WERI-Rb-1 (cell line): Measurements from ENCODE around the gene AKT2.

Experiments used
- DNase-seq: peaks from one replicate; pipeline ENCODE4 v3.0.0-alpha.2; 2020
- H3K27ac ChIP-seq: fragments of 250-450 bp; sonication (Bioruptor Pico); 2 replicates; pipeline ENCODE4 v1.5.1; 2020; ENCODE audit warnings: mild to moderate bottlenecking, moderate library complexity
- H3K27me3 ChIP-seq: fragments of 250-450 bp; sonication (Bioruptor Pico); 2 replicates; pipeline ENCODE4 v1.5.1; 2021; ENCODE audit warnings: mild to moderate bottlenecking, low read depth, moderate library complexity; ENCODE audit not compliant: insufficient read depth, severe bottlenecking
- H3K36me3 ChIP-seq: fragments of 250-450 bp; sonication (Bioruptor Pico); 2 replicates; pipeline ENCODE4 v1.5.1; 2020; ENCODE audit warnings: mild to moderate bottlenecking, moderate library complexity
- H3K4me3 ChIP-seq: 2 replicates; pipeline ENCODE4 v1.5.1; 2011; ENCODE audit warnings: low read depth, mild to moderate bottlenecking, control low read depth, low read length
- H3K9me3 ChIP-seq: fragments of 250-450 bp; sonication (Bioruptor Pico); 2 replicates; pipeline ENCODE4 v1.5.1; 2021; ENCODE audit warnings: mild to moderate bottlenecking, moderate library complexity; ENCODE audit not compliant: severe bottlenecking
- TF ChIP-seq, protein P1 (sequence below): IDR thresholded peaks from 2 replicates; pipeline ENCODE4 v1.5.1; 2011; ENCODE audit warnings: low read depth, mild to moderate bottlenecking, control low read depth, inconsistent platforms, low read length

The AKT2 gene

DNA sequence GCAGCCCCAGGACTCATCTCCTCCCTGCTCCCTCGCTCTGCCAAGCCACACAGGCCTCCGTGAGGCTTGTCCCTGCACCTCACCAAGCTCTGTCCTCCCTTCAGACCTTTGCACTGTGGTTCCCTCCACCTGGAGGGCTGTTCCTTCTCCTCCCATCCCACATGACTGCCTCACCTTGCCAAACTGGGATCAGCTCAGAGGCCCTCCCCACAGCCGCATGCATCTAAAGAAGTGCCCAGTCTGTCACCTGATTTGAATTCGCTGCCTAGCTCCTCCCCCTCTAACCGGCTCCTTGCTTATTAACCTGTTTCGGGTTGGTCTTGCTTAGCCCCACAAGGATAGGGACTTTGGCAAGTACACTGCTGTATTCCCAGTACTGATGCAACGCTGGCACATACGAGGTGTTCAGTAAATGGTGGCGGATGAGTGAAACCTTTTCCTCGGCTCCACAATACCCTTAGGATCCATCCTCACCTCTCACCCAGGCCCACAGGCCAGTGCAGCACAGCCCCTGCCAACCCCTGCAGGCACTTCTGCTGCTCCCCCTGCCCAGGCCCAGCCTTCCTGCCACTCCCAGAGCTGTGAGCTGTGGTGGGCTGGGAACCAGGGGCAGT is 4.4 kb downstream of the AKT2 start:
- H3K27me3 ChIP-seq, result no peaks in the 10 kb centered on the region
- H3K9me3 ChIP-seq, result no peaks in the 10 kb centered on the region
- H3K27ac ChIP-seq, result no peak overlapping the region
- TF ChIP-seq, protein P1, sequence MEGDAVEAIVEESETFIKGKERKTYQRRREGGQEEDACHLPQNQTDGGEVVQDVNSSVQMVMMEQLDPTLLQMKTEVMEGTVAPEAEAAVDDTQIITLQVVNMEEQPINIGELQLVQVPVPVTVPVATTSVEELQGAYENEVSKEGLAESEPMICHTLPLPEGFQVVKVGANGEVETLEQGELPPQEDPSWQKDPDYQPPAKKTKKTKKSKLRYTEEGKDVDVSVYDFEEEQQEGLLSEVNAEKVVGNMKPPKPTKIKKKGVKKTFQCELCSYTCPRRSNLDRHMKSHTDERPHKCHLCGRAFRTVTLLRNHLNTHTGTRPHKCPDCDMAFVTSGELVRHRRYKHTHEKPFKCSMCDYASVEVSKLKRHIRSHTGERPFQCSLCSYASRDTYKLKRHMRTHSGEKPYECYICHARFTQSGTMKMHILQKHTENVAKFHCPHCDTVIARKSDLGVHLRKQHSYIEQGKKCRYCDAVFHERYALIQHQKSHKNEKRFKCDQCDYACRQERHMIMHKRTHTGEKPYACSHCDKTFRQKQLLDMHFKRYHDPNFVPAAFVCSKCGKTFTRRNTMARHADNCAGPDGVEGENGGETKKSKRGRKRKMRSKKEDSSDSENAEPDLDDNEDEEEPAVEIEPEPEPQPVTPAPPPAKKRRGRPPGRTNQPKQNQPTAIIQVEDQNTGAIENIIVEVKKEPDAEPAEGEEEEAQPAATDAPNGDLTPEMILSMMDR, result no peak
- DNase-seq, result no peak
- H3K36me3 ChIP-seq, result peaks cover 9% of the 10 kb centered on the region
- no peak overlapping the region for H3K4me3 ChIP-seq

DNA sequence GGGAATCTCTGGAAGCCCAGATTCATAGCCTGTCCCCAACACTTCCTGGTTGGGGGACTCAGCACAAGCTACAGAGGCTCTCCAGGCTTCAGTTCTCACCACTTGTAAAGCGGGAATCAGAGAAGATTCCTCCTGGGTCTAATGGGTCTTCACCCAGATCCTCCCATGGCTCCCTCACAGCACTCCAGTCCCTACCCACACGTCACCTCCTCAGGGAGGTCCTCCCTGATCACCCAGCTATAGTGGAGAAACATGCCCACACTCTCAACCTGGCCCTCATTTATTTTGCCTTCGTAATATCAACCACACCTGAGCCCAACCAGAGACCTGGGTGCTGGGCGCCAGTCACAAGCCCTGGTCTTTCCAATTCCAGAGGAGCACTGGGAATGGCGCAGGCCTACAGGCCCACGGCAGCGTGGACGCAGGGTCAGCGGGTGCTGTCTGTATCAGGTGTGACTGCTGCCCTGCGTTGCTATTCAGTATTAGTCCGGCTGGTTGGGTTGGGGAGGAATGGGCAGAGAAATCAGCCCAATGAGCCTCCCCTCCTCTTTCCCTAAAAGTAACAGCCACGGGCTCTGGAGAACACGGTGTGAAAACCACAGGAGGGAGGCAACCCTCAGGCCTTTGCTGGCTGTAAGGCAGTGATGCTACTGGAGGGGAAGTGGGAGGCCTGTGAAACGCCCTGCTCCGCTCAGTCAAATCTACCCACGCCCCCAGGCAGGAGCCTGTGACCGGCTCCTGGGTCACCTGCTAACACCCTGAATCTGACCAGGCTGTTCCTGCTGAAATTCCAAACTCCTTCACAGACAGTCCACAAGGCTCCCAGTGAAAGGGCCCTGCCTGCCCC is 5.2 kb downstream of the AKT2 start:
- Histone ChIP-seq H3K4me3 (no peak overlapping the region), H3K27me3 (no peaks in the 10 kb centered on the region), H3K36me3 (peaks cover 9% of the 10 kb centered on the region), H3K27ac (no peak overlapping the region), H3K9me3 (no peaks in the 10 kb centered on the region)
- DNase-seq, result no peak
- TF ChIP-seq, protein P1, result no peak

DNA sequence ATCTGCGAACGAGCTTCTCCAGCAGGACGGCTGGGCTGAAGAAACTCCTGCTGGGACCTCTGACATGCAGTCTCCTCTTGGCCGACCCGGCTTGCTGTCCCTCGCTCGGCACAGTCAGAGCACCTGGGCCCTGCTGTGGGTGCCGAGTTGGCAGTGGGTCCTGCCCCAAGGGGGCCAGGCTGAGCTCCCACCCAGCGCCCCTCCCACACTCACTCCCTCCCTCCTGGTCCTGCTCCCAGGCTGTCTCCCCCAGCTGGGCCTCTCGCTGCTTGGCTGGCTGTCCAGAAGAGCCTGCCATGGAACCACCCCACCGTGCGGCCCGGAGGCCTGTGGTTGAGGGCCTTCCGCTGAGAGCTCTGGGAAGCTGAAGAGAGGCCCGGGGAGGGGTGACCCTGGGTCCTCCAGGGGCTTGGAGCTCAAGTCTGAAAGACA is 6.0 kb downstream of the AKT2 start:
- Histone ChIP-seq H3K27ac (no peak overlapping the region), H3K9me3 (no peaks in the 10 kb centered on the region), H3K4me3 (no peak overlapping the region), H3K36me3 (peaks cover 9% of the 10 kb centered on the region), H3K27me3 (no peaks in the 10 kb centered on the region)
- TF ChIP-seq, protein P1, result no peak
- DNase-seq, result no peak

DNA sequence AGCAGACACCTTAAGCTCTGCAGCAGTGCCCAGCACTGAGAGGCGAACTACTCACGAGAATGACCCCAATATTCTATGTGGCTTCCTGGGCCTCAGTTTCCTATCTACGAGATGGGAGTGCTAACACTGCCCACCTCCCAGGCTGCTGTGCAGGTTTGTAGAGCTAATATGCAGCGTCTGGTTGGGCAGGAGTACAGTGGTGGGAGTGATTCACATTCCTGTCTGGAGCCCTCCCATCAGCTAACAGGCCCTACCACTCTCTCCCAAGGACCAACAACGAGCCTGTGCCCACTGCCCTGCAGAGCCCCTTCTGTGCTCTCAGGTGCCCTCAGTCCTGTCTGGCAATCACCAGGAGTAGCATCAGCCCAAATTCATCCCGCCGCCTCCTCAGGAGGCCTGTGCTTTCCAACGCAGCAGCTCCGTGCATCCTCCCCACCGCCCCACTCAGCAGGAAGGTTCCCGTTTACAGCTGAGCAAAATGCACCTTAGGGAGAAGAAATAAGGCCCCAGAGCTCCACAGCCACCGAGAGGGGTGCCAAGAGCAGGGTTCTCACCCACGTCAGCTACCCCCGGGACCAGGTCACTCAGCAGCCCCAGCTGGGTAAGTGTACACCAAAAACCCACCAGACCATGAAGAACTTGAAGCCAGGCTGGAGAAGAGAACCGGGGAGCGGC is 6.6 kb downstream of the AKT2 start:
- no peaks in the 10 kb centered on the region for H3K27me3 ChIP-seq
- H3K4me3 ChIP-seq, result no peak overlapping the region
- H3K9me3 ChIP-seq, result no peaks in the 10 kb centered on the region
- DNase-seq, result no peak
- TF ChIP-seq, protein P1, result no peak
- H3K27ac ChIP-seq, result no peak overlapping the region
- H3K36me3 ChIP-seq, result peaks cover 9% of the 10 kb centered on the region

DNA sequence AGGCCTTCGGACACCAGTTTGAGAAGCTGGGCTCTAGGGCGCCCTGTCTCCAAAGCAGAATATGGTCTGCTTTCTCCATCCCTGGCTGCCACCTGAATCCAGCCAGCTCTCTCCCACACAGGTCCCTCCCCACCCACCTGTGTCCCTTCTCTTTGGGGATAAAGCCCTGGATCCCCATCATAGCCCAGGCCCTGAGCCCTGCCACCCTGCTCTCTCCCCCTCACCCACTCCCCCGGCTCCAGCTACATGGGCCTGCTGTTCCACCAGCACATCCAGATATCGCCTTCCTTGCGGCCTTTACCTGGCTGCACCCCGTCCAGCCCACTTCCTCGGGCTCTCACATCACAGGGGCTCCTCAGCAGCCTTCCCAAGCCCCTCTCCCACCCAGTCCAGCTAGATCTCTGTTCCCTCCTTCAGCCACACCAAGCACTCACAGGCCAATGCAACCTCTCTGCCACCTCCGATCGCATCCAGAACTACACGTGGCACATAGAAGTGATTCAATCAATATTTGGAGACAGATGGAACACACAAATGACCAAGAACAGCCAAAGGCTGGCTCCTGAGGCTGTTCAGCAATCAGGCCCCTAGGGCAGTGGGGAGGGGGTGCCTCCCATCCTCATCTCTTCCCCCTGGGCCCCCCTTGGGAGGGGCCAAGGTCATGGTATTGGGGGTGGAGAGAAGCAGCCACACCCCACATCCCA is 7.6 kb downstream of the AKT2 start:
- no peaks in the 10 kb centered on the region for H3K27me3 ChIP-seq
- peaks cover 9% of the 10 kb centered on the region for H3K36me3 ChIP-seq
- H3K4me3 ChIP-seq, result no peak overlapping the region
- H3K27ac ChIP-seq, result no peak overlapping the region
- TF ChIP-seq, protein P1, result no peak
- no peaks in the 10 kb centered on the region for H3K9me3 ChIP-seq
- DNase-seq, result no peak
